ENCODE data around the gene ENTHD1.

Gene ENTHD1

DNA sequence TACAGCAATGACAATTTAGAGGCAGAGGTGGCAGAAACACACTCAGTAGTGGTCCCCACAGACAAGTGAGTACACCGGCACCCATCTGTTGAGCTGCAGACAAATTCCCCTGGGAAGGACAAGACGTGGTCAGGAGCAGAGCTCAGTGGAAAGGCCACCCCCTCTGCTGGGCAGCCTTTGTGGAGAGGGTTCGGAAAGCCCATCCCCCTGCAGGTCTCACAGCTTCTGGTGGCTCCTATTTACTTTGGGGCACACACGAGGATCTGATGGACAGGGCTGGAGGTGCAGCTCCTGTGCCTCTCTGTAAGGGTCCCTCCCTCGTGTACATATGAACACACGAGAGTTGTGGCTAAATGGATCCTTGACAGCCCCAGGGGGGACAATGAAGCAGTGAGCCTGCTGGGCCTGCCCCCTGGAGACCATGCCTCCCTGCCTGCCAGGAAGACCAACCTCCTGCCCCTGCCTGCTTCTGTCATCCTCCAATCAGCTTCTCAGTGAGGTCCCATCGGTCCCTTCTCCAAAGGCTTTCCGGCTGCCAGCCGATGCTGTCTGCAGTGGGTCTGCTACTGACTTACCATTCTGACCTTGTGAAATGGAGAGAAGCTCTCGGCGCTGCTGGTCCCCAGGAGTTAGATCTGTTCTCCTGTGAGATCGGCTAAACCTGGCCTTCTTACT, 161.5 kb downstream of the ENTHD1 start:
- DNase-seq (ENCODE audit: low spot score) = no peak

DNA sequence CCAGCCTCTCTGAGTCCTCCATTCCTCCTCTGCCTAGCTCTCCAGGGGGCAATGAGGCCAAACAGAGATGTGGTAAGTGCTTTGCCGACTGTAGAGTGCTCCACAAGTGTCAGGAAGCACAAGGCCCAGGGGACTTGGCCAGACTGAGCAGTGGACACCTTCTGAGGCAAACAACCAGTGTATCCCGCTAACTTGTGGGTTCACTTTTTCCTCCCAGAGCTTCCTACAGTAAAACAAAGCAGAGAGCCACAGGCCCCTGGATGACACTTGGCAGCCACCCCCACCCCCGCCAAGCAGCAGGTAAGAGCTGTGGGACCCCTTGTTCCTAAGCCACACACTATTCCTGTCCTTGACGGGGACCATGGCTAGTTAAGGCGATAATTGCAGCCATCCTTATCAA, 162.1 kb downstream of the ENTHD1 start:
- DNase-seq (ENCODE audit: low spot score) = no peak

DNA sequence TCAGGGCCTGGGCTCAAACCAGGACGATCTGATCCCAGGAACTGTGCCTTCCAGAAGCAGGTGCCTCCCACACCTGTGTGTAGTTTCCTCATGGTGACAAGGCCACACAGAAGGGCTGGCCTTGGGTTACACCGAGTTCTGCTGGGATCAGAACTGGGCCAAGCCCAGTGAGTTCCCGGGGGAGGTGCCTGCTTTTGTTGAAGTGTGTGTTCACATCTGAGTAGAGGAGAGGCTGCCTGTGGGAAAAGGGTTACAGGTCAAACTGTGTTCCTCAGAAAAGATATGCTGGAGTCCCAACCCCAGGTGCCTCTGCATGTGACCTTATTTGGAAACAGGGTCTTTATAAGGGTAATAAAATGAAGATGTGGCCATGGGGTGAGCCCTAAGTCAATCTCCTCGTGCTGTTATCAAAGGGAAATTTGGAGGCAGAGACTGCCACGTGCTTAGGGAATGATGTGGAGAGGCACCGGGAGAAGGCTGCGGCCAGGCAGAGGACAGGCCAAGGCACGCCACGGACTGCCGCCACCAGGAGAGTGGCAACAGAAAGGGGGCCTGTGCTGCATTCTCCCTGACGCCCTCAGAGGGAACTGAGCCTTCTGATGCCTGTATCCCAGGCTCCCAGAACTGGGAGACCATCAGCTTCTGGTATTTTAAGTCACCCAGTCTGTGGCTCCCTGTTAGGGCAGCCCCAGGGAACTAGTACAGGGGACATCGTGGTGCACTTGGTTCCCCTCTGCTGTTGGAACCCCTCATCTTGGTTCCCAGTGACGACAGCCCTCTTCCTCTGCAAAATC, 164.2 kb downstream of the ENTHD1 start:
- DNase-seq (ENCODE audit: low spot score) = no peak

DNA sequence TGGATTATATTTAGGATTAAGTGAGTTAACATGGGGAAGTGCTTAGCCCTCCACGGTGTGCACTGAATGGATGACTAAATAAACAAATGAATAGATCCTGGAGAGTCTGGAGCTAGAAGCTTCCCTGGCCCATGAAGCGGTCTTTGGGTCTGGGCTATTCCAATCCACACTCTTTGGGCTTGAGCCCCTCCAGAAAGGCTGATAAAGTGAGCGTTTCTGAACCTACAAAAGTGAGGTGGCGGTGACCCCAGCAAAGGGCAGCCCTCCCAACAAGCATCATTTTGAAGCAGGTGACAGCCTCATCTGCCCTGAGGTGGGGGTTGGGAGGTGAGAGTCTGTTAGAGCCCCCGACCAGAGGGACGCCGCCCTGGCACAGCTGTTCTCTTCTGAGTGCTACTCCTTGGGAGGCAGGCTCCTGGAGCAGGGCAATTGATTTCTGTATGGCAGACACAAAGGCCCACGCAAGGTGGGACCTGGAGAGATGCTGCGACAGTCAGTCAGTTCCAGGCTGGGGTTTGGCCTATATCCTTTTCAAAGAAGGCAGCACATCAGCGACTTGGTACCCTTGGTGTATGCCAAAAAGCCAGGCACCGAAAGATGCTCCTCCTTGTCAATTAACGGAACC, 165.2 kb downstream of the ENTHD1 start:
- DNase-seq (ENCODE audit: low spot score) = no peak

DNA sequence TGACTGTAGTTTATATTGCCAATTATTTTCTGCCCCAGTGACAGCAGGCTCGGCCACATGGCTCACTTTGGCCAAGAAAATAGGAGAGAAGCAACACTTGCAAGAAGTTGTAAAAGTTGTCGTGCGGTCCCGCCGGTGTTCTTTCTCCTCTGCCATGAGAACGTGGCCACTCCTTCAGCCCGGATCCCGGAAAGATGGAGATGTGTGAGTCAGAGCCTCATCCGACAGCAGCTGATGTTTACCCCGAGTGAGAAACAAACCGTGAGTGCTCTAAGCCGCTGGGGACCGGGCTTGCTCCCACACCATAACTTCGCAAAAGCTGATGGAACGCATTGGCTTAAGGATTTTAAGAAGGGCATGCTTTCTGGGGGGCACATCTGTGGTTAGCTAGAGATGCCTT, 166.0 kb downstream of the ENTHD1 start:
- DNase-seq (ENCODE audit: low spot score) = no peak

DNA sequence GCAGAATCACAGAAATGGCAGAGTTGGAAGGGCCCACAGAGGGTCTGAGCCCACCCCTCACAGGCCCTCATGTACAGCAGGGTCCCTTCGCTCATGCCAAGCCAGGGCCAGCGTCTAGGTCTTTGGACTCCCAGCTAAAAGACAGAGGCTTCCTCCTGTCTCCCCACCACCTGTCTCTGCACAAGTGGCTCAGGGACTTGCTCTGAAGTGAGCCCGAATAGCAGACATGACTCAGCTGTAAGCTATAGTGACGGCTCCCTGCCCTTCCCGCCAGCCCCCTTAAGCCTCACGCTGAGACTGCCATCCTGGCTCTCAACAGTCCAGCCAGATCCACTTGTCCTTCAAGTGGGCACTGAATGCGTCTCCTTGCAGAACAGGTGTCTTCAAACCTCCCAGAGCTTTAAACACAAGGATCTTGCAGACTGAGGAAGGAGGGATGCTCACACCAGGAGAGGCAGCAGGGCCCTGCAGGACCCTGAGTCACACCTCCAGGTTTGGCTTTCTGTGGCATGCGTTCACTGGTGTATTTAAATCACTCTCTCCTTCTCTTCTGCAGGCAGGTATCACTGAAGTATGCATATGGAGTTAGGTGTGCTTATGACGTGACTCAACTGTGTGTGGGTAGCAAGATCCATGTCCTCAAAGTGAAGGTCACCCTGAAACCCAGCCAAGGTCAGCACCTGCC, 168.1 kb downstream of the ENTHD1 start:
- DNase-seq (ENCODE audit: low spot score) = no peak

DNA sequence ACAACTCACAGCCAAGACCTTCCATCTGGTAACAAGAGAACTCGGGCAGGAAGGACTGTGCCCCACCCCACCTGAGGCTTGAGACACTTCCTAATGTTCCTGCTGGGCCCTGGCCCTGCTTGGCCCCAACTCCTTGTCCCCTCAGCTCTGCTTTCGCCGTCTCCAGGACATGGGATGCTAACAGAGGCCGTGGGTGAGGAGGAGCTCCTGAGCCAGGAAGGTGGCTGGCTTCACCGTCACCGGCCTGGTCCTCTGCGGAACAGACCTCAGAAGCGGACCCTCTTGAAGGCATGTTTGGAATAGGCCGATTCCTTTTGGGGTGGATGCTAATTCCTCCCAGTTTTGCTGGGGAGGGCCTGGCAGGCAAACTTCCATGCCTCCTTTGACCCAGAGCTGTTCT, 168.7 kb downstream of the ENTHD1 start:
- DNase-seq (ENCODE audit: low spot score) = no peak

DNA sequence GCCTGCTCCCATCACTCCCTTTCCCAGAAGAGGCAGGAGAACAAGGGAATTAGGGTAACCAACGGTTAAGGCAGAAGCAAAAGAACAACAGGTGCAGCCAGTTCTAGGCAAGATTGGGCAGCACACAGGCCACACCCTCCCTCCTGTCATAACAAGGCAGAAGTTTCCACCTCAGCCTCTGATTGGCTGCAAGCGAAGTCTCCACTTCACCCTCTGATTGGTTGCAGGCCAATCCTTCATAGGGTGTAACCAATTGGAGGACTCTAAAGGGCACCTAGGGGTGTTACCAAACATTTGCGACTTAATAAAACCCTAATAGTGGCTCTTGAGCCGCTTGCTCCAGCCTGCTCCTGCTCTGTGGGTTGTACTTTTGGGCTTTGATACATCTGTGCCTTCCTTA, 169.2 kb downstream of the ENTHD1 start:
- DNase-seq (ENCODE audit: low spot score) = no peak

DNA sequence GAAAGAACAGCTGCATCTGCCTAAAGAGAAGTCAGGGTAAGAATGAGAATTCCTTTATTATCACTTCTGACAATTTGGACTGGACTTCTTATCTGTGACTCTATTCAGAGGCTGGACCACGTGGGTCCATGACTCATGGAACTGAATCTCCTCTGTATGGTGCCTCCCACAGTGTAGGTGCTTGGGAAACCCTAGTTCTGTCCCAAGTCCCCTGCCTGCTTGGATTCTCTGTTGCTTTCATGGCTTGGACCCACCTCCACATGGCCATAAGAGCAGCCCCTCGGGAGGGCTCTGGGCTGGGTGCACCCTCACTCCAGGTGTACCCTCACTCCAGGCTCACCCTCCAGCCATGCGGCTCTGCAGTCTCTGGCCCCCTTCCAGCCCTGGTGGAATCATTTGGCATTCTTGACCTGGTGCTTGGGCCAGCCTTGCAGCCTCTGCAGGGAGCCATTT, 169.6 kb downstream of the ENTHD1 start:
- no peak for DNase-seq (ENCODE audit: low spot score)

DNA sequence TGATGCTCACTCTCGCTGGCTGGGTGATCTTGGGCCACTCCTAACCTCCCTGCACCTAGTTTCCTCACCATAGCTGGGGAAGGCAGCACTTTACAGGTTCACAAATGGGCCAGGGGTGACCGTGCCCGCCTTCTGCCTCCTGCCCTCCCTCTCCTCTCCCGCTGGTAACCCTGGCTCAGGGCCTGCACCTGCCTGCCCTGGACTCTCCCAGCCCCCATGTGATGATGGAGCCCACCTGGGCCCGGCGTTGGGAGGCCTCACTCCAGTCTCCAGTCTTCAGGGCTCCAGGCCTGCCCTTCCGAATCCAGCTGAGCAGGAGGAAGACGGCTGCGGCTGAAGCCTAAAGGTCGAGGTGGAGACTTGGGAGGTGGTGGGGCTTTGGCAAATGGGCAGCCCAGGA, 170.1 kb downstream of the ENTHD1 start:
- DNase-seq (ENCODE audit: low spot score) = no peak

DNA sequence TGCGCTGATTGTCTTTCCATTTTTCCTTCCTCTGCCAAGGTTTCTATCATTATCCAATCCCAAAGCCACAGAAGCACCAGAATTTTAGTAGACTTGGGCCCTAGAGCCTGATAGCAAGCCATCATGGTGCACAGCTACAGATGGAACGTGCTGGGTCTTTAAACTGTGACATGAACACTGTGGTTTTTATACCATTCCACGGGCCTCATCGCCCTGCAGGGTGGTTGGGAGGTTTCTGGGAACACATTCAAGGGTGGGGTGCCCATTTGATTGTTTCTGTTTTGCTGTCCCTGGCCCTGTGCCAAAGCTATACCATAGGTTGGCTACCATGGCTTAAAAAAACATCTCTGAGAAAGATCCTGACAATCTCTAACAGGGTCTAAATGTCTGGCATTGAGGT, 171.1 kb downstream of the ENTHD1 start:
- no peak for DNase-seq (ENCODE audit: low spot score)

DNA sequence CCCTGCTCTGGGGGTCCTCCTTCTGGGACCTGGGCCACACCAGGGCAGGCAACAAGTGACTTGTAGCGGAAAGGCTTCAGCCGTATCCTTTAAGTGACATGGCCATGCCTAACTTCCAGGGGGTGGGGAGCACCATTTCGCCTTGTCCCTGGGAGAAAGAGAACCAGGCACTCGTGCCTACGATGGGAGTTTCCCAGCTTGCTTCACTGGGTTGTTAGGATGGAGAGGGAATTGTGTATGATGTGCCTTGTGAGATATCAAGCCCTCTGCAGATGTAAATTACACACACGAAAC, 171.6 kb downstream of the ENTHD1 start:
- no peak for DNase-seq (ENCODE audit: low spot score)

DNA sequence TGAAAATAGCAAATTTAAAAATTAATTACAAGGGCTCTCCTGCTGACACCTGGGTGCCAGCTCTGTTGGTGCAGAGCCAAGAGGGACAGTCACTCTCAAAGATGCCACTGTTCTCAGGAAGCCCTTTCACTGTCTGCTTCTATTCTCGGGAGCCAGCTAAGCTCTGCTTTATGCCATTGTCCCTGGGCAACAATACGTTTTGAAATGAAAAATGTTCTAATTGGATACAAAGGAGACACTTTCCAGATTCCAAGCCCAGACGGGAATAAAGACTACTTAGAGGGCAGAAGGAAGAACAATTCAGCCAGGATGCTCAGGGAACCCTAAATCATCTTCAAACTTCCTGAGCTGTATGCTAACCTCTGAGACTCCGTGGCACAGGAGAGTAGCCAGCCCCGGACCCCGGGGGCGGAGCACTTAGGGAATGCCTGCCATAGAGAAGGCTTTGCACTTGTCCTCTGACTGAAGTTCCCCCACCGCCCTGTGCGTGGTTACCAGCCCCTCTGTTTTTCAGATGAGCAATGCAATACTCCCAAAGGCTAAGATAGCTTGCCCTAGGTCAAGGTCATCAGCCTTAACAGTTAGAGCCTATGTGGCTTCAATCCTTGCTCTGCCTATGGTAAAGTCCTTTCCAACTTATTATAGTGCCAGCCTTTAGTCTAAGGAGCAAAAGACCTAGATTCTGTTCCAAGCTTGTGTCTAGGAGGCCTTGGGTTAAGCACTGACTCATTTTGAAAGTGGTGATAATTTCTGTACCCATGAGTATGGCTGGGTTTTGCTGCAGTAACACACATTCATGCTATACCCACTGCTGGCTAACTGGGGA, 172.1 kb downstream of the ENTHD1 start:
- DNase-seq (ENCODE audit: low spot score) = no peak

DNA sequence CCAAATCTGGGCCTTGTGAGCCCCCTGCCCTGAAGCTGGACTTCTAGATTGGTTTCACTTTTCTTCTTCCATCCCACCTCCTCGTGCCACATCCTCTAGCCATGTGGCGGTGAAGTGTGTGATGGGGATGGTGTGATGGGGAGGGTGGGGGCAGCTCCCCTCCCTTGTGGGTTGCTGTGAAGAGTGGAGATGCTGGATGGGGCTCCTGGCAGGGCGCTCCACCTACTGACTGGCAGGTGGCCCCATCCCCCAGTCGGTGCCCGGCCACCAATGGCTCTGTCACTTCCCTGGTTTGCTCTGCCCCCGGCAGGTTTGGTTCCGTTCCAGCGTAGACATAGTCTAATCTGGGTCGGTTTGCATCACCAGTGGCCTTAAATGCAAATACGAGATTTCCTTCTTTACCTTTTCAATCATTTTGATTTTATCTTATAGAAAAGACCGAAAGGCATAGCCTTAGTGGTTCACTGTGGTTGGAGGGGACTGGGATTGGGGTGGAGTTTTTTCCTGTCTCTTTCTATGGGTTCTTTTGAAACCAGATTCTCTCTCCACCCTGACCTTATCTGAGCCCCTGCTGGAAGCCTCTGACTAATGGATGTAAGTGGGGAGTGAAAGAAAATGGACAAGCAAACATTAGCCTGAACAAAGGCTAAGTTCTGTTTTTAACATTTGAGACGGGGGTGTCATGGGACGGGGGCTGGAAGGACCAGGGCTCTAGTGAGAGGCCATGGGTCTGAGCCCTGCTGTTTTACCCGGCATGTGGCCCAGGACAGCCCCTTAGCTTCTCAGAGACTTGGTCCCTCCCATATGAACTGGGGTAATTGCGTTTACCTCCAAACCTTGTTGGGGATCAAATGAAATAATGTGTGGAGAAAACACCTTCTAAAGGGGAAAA, 173.8 kb downstream of the ENTHD1 start:
- DNase-seq (ENCODE audit: low spot score) = no peak

DNA sequence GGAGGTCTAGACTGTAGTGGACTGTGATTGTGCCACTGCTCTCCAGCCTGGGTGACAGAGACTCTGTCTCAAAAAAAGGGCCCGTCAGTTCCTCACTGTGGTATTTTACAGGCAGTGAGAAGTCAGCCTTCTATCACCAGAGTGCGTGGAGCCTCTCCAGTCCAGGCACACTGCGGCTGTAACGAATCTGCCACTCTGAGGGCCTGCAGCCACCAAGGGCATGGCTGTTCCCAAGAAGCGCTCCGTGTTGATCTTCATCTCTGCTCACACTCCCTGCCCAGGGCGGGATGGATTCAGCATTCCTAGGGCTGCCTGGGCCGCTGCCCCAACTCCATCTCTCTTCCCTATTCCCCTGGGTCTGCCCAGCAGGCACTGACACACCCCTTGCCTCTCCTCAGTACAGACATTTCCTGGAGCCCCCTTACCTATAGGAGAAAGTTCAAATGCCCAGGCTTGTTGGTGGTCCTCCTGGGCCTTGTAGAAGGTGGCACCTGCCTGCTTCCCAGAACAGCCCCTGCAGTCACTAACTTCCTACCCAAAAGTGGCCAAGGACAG, 174.6 kb downstream of the ENTHD1 start:
- no peak for DNase-seq (ENCODE audit: low spot score)

DNA sequence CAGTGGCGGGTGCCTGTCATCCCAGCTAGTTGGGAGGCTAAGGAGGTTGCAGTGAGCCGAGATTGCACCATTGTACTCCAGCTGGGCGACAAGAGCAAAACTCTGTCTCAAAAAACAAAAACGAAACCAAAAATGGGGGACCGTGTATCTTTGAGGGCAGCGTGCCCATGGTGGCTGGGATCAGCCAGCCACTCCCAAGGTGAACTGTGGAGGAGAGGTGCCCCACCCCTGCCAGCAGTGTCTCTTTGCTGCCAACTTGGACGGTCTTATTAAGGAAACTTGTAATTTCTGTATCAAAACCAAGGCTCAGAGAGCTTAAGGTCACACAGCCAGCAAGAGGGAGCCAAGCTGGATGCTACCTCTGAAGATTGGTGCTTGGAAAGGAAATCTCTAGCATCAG, 175.4 kb downstream of the ENTHD1 start:
- no peak for DNase-seq (ENCODE audit: low spot score)

DNA sequence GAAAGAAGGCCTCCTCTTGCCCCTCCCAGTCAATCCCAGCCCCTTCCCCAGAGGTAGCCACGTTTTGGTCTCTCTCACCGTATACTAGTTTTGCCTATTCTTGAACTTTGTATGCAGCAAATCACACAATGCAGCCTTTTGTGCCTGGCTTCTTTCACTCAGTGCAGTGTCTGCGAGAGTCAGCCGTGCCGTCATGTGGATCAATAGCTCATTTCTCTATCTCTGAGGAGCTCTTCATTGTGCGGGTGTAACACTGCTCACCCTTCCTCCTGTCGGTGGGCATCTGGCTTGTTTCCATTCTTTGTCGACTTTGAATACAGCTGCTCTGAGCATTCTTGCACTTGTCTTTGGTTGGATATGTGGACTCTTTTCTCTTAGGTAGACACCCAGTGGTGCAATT, 176.5 kb downstream of the ENTHD1 start:
- DNase-seq (ENCODE audit: low spot score) = no peak

DNA sequence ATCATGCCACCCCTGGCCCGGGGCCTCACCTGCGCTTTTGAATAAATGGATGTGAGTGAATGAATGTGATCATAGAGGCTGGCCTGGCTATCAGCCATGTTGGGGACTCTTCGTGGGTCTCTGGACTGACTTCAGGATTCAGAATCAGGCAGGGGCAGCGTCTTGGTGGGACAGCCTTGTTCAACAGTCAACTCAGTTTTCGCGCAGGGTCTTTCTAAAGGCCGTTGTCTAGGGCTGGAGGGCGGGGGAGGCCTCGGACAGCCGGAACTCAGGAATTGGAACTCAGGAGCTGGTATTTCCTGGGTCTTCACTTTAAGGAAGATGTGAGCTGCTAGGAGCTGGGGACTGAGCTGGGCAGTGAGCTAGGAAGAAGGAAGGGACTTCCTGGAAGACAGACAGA, 177.0 kb downstream of the ENTHD1 start:
- no peak for DNase-seq (ENCODE audit: low spot score)

DNA sequence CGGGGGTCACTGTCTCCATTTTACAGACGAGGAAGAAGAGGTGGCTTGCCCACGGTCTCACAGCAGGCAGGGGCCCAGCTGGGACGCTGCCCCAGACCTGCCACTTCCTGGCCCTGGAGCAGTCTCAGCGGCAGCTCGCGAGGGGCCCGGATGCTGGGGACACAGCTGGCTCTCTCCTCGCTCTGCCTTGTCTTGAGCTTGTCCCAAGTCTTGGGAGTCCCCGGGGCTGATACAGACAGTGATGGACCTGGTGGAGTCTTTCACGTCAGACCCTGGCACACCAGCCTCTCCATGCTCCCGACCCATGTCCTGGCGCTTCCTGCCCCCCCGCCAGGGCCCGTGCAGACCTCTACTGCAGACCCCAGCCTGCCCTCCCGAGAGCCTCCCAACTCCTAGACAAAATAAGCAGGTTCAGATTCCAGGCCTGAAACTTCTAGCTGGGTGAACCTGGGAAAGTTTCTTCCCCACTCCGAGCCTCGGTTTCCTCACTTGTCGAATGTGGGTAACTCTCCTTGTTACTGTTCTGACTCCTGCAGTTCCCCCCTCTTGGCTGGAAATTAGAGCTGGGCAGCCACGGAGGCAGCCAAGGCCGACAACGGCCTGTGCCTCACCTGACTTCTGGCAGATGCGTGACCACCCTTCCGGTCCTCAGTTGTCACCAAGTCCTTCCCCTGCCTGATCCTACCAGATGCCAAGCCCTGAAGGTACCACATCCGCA, 177.6 kb downstream of the ENTHD1 start:
- no peak for DNase-seq (ENCODE audit: low spot score)

DNA sequence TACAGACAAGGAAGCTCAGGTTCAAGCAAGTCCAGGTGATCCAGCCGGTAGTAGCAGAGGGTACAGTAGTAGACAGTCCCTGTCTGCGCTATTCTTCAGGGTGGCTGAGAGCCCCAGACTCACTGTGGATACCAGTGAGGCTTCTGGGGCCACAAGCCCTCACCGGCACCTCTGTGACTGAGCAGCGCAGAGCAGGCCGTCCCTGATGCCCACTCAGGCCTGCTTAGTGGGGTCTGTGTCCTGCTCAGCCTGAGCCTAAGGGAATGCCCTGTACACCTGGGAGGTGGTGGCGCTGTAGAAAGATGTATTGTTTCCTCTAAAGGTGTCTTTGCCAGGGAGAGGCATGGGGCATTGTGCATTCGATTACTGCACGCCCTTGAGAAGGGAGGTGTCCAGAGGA, 179.2 kb downstream of the ENTHD1 start:
- DNase-seq (ENCODE audit: low spot score) = no peak

Measured in CD4-positive, alpha-beta T cell treated with Interleukin-15 for 4 hours (primary cell).